DMS 273 treated with DMSO at 0.1 percent for 48 hours (cell line): ENCODE data around the gene KLF16.
"Not testable (repeated sequence)": the region's sequence is repeated elsewhere in the genome, so short reads cannot be mapped to it uniquely, and the experiment has no call there.

Source experiments
- DNase-seq: peaks from one replicate; lab custom pipeline; 2025; lab: John Stamatoyannopoulos, UW

The KLF16 gene

DNA sequence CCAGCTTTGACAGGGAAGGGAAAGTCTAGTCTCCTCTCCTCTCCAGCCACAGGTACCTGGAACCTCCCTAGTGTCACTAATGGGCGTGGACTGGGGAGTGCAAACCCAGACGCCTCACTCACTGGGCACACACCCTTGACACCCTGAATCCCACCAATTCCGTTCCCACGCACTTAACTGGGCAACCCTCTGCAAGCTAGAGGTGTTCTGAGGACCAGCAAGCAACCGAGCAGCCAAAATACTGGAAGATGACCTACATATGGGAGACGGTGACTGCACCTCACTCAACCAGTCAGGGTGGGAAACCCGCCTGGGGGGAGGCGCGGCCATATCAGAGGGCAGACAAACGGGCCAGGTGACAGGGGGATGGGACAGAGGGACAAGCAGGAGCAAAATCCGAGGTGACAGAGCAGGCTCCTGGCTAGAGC, 20.9 kb upstream of the KLF16 start:
- DNase-seq, result no peak

DNA sequence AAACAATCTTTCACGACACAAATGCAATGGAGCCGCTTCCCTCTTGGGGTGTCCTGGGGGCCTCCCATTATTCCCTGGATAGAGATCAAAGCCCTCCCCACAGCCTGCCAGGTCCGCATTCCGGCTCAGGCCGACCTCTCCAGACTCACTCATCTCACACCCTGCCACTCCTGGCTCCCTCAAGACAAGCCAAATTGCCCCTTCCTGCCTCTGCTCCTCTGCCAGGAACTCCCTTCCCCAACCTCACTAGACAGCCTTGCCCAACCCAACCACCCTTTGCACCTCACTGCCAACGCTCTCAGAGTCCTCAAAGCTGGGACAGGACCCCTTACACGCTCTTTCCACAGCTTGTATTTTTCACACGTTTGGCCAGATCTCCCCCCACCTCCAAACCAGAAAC, 20.4 kb upstream of the KLF16 start:
- DNase-seq, result no peak

DNA sequence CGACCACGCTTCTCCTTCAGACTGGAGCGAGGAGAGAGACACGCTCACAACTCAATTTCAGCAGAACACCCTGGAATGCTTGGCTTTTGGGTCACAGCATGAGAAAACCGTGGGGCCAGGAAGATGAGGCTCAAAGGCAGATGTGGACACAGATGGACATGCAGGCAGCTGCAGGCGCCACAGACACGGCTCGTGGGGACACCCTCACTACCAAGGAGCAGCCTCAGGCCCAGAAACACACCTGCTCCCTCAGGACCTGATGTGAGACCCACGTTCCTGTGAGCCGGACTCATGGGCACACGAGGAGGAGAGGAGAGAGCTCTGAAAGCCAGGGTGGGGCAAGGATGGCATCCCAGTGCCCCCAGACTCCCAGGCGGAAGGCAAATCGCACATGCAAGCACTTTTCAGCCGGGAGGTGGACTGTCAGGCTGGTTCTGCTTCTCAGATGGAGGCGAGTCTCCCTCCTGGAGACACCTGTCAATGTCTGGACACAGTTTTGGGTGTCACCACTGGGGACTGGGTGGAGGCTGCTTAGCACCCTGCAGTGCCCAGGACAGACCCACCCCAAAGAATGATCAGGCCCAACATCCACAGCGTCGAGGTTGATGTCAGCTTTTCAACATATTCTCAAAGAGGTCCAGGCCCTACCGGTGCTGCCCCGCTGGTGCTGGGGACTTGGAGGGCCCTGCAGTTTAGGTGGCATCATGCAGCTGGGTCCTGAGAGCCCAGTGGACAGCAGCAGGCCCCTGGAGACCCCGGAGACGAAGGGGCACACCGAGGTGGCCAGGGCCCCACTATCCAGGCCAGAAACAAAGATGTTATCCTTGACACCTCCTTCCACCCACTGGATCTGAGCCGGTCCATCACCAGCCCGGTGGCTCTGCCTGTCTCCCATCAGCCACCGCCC, 19.7 kb upstream of the KLF16 start:
- DNase-seq, result no peak

DNA sequence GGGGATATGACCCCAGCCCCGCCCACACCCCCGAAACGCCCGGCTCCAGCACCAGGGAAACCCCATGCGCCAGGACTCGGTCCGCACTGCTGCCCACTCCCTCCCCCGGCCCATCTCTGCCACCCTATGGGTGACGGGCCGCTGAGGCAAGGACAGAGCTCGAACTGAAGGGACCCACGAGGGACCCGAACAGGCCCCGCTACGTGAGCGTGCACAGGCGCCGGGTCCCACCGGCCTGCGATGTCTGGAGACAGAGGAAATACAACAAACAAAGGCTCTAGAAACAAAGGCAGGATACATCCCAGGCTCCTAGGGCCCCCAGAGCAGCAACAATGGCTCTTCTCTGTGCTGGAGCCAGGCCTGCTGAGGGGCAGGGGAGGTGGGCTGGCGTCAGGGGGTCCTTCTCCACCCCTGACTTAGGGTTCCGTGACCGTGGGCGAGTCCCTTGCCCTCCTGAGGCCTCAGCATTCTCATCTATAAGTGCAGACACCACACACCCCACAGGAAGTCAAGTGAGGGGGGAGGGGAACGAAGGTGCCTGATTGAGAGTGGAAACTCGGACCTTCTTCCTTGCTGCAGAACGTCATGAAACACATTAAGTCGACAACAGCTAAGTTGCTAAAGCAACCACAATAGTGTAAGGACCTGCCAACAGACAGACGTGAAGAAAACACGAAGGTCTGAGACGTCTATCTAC, 18.9 kb upstream of the KLF16 start:
- no peak for DNase-seq

DNA sequence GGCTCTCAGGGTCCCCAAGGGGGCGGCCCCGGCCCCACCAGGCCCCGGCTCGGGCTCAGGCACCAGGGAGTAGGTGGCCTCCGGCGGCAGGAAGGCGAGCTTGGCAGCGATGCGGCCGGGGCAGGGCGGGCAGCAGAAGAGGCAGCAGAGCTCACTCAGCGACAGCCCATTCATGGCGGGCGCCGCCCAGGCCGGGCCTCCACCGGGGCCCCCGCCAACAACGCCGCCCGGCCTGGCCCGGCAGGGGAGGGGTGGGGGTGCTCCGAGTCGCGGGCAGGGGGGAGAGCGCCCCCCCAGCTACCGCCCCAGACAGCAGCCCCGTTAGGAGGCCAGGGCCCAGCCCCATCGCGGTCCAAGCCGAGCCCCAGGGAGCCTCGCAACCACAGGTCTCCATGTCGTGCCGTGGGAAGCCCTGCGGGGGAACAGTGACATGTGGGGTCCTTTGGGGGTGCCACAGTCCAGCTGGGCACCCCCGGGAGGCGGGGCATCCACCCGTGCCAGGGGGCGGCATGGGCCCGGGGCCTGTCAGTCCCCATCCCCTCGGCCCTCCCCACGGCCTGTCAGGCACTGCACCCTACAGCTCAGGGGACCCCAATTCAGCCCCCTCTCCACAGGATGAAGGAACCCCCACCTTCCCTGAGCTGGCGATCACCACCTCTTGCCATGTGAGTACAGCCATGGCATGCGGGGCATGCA, 18.2 kb upstream of the KLF16 start:
- DNase-seq, result not testable (repeated sequence)

DNA sequence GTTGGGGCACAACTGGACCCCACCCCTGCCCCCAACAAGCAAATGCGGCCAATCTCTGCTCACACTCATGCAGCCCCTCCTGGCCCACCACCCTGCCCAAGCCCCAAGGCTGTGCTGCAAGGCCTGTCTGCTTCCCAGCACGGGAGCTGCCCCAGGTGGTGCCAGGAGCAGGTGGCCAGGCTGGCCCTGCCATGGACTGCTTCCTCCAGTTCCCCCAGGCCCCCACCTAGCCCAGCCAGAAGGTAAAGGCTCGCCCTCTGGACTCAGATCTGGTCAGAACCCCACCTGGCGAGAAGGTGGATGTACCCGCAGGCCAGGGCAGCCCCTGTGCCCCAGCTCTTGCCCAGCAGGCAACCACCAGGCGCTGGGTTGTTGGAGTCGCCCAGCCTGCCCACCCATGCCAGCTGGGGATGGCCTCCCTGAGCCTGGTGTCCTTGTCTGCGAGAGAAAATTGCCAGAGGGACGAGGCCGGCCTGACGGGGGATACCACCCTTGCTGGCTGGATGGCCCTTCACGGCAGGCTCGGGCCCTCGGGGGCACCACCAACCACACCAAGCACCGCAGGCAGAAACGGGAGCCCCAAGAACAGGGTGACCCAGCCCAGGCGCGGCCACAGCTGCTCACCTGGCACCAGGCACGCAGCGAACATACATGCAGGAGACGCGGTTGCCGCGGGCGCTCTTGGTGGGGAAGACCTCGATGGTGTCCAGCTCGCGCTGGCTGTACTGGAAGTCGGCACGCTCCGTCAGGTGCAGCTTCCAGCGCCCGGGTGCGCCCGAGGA, 17.4 kb upstream of the KLF16 start:
- no peak for DNase-seq

DNA sequence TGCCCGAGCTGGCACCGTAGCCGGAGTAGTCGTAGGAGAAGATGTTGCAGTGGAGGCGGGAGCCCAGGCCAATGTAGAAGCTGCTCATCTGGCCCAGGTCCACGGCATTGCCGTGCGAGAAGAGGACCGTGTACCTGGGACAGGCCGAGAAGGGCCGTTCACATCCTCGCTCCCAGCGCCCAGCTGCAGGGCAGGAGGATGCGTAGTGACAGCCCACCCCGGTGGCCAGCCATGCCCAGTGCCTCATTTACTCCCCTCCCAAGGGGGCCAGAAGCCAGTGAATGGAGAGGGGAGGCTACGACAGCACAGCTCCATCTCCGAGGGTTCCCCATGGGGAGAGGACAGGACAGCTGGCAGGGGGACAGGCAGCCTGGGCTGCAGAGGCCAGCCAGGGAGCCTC, 16.6 kb upstream of the KLF16 start:
- not testable (repeated sequence) for DNase-seq

DNA sequence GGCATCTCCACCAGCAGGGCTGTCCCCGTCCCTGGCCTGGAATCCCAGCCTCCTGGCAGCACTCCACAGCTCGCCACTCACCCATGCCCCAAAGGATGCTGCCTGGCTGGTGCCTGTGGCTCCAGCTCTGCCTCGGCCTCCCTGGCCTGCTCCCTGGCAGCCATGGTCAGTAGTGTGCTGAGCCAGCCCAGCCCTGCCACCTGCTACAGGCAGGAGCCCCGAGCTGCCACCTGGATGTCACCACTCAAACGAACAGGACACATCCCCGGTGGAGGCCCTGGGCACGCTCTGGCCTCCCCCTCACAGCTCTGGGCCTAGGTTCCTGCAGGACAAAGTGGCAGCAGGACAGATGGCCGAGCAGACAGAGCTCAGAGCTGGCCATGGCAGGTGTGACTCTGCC, 15.2 kb upstream of the KLF16 start:
- not testable (repeated sequence) for DNase-seq

DNA sequence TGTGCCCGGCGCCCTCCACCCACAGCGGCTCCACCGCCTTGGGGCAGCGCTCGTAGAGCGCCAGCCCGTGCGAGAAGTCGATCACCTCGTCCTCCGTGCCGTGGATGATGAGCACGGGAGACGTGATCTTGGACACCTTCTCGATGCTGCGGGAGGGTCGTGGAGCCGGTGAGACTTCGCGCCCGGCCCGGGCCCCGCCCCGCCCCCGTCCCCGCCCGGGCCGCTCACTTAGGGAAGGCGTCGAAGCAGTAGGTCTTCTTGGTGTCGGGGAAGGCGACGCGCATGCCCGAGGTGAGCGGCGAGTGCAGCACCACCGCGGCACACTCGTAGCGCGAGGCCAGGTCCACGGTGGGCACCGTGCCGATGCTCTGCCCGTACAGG, 13.9 kb upstream of the KLF16 start:
- DNase-seq, result not testable (repeated sequence)

DNA sequence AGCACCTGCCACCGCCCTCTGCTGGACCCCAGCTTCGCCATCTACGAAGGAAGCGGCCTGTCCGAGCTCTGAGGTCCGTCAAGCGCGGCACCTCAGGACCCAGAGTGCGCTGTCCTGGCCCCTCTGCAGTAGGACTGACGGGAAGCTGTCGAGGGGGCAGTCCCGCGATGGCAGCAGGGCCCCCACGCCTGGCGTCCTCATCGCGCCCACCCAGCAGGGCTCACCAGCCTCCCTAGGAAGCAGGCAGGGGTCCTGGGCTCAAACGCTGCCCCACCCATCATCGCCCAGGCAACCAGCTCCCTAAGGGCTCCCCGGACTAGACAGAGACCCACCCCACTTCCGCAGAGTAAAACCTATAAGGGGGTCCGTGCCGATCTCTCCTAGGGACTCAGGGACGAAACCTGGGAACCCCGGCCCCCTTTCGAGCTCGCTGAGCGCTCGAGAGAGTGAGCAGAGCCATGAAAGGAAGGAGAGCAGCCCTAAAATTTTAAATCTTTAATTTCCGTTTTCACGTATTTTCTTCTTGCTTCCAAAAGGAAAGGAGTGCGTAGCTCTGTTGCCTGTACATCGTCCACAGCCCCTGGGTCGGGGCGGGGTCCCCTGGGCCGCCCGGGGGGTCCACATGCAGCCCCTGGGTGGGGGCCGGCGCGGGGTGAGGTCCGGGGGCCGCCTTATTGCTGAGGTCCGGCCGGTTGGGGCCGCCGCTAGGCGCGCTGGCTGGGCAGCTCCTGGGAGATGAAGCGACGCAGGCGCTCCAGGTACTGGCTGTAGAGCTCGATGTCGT, 13.3 kb upstream of the KLF16 start:
- DNase-seq, result not testable (repeated sequence)

DNA sequence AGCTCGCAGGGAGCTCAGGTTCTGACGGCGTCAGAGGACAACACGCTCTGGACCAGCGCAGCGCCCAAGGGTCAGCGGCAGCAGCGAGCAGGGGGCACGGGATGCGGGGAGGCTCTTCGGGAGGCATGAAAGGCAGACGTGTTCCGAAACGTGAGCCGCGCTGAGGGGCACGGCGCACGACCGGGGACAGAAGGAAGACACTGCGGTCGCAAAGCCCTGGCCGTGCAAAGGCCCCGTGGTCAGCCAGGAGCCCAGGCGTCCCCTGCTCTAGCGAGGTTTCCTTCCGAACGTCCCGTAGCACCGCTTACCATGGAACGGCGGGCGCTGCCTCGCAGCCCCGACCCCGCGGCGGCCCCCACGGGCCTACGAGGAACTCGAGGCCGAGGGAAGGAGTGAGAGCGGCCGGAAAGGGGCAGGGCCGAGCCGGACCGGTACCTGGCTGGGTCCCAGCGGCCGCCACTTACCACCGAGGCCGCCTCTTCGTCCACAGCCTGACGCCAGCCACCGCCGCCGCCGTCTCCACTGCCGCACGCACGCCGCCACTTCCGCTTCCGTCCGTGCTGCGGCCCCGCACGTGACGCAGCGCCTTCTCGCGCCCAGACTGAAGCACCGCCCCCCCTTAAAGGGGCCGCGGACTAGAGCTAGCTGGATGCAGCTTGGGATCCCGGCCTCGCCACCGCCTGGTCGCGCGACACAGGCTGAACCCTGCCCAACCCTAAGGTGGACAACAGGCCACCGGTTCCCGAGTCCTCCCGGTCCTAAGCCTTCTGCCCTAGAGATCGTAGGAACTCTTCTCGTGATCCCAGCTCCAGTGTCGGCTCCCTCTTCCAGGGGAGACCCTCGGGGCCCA, 12.5 kb upstream of the KLF16 start:
- DNase-seq, result peak; percentile 69

DNA sequence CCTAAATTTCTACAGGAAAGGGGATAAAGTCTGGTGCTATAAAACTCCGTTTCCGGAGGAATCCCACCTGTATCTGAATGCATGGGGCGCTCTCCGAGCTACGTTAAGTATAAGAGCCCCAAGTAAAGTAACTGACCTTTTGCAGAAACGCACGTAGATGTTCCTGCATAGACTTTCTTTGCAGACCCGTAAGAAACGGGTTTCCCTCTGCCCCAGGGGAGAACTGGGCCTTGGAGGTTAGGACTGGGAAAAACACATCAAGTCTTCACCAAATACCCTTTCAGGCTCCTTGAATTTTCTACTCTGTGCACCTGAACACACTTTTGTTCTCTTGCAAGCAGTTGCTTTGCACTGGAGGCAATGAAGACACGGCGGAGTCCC, 11.9 kb upstream of the KLF16 start:
- DNase-seq, result not testable (repeated sequence)

DNA sequence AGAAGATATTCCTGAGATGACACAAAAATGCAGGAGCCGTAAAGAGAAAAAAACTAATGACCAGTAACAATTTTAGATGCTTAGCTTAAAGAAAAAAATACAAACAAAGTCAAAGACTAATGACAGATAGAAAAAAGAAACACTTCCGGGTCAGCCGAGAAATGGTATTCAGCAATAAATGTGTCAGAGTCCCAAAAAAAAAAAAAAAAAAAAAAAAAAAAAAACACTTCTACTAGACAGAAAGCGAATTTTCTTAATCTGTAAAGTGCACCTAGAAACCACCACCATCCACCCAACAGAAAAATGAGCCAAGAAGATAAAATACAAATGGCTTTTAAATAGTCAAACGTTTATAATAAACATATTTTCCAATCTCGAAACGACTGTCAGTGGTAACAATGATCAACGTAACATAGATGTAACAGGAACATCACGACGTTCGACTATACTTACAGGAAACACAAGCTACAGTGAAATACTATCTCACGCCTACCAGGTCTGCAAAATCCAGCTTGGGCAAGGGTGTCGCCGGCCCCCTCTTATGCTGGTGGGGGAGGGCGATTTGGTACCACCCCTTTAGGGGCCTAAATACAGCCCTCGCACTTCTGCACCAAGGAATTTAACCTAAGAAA, 11.3 kb upstream of the KLF16 start:
- DNase-seq, result no peak

DNA sequence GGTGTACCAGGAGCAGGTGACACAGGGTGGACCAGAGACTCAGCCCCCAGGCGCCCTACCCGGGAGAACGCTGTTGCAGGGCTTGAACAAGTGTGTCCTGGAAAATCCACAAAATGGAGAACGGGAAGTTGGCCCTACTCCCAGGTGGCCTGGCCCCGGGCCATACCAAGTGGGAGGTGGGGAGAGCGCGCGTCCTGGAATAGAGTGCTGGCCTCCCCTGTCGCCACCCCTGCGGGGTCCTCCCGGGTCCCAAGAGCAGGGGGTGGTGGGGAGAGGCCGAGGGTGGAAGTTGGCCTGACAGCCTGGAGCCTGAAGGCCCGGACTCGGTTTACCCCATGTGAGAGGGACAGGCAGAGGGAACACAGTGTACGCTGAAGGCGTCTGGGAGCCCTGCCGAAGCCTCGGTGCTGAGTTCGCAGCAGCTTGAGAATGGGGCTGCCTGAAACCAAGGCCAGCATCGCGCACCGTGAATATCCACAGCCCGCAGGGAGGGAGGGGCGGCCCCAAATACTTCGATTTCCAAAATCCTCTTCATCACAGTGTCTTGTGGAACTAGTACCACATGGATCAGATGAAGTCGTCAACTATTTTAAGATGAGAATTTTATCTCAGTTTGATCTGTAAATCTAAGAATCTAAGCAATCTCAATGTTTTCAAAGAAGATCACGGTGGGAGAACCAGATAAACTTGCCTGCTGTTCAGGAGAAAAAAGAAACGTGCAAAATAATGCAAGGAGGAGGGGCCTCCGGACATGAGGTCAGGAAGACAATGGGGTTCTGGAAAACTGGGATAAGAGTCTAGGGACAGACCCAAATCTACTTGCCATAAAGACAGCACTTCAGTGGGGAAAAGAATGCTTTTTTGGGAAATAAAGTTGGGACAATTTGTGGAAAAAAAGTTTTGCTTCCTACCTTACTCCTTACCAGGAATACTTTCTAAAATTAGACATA, 10.4 kb upstream of the KLF16 start:
- no peak for DNase-seq

DNA sequence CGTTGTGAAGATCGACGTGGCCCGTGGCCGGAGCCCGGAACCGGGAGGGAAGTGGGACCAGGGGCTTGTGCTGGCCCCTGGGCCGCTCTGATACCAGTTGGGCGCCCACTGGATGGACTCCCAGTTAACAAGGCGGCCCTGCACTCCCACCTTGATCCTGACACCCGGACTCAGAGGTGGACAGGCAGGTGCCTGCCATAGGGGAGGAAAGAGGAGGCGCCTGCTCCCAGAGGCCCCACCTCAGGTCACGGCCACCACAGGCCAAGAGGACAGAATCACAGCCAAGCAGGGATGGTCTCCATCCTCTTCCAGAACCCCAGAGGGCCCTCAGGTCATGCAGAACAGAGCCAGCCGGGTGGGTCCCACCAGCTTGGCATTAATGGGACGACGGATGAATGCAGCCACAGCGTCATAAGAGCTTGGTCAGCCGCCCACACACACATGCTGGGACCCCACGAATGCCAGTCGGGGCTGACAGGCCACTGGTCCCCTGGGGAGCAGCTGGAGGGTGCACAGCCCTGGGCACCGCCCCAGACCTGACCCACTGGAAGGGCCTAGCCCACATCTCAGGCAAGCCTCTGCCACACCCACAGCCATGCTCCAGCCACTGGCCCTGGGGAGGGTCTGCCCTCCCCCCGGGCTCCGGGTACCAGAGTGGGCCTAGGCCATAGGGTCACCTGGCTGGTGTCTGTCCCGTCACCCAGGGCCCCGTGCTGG, 9.6 kb upstream of the KLF16 start:
- DNase-seq, result no peak

DNA sequence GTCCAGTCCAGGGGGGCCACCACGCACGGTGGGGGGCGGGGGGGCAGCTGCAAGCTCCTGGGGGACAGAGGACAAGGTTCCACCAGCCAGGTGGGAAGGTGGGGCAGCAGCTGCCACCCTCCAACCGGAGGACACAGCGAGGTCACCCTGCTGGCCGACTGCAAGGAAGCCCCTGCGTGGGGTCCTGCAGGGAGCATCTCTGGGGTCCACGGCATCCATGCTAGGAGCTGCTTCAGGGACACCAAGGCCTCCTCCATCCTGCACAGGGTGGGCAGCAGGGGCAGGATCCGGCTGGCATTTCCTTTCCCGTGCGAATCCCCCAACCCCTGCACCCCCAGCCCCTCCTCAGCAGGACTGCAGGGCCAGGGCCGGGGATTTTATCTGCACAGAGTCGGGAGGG, 8.3 kb upstream of the KLF16 start:
- DNase-seq, result no peak

DNA sequence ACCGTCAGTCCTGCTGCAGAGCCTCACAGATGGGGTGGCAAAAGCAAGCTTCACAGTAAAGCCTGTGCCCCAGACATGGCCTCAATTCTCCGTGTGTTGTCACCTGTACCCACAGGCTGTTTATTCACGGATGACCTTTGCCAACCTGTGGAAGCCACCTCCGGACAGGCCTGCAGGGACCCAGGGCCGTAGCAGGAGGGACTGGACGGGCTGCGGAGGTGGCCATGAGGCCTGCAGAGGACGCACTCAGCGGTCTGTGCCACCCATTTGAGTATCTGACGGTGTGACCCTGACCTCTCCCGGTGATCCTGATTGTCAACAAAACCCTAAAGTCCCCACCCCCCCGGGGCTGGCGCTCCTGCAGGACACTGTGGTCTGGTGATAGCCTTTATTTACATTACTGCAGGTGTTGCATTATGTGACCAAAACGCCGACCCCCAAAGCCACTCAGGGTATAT, 7.8 kb upstream of the KLF16 start:
- DNase-seq, result no peak

DNA sequence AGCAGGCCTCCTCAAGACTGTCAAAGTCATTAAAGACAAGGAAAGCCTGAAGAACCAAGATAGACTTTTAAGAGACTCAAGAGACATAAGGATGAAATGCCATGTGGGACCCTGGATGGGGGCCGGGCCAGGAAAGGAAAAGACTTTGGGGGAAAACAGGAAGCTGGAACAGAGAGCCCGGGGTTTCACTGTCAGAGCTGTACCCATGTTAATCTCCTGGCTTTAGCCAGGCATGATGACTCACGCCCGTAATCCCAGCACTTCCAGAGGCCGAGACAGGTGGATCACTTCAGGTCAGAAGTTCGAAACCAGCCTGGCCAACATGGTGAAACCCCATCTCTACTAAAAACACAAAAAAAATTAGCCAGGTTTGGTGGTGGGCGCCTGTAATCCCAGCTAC, 5.6 kb upstream of the KLF16 start:
- no peak for DNase-seq
